Measurements from ENCODE around the gene SCAMP4. TPM values are rescaled to one million over a fixed set of nuclear protein-coding genes. Genes with fewer than 3 reads are reported as not detected.

SCAMP4 gene
- total and polyA plus RNA-seq, 2 of the 13 experiments (the other 11 are each of a cell fraction or from before 2014, with no cell fraction given), result 10.7 to 13.7 TPM

- TF ChIP-seq ZNF841 (CRISPR knock-in tag; IDR thresholded peaks at IDR 0.05; ENCODE audit: borderline replicate concordance) (no peak), POLR2AphosphoS5 (IDR thresholded peaks at IDR 0.05; ENCODE audit: low read depth, low read length) (peak; percentile 77), RBAK (CRISPR knock-in tag; IDR thresholded peaks at IDR 0.05) (peak; percentile 63; the same call in 1 of the 2 replicates), IRF9 (CRISPR knock-in tag; IDR thresholded peaks at IDR 0.05; ENCODE audit: borderline replicate concordance) (no peak), ZNF652 (CRISPR knock-in tag; IDR thresholded peaks at IDR 0.05; ENCODE audit: borderline replicate concordance, low read depth) (no peak), ZMAT3 (CRISPR knock-in tag; conservative IDR thresholded peaks at IDR 0.05) (0 out of 2 replicates have a peak, but pooled peaks have one; percentile 3), ZNF781 (CRISPR knock-in tag; IDR thresholded peaks at IDR 0.05; ENCODE audit: borderline replicate concordance, not compliant biosample characterization) (no peak), ZGPAT (CRISPR knock-in tag; IDR thresholded peaks at IDR 0.05) (peak; percentile 61), AHR (CRISPR knock-in tag; IDR thresholded peaks at IDR 0.05) (no peak), ZNF503 (CRISPR knock-in tag; IDR thresholded peaks at IDR 0.05) (no peak; the same call in 1 of the 2 replicates), ATF4 (CRISPR knock-in tag; IDR thresholded peaks at IDR 0.05) (0 out of 4 replicates have a peak, but pooled peaks of 1 of the 2 experiments have one; percentile 17), AKAP8 (CRISPR knock-in tag; IDR thresholded peaks at IDR 0.05) (no peak), ZNF747 (CRISPR knock-in tag; IDR thresholded peaks at IDR 0.05; ENCODE audit: borderline replicate concordance) (0 out of 2 replicates have a peak, but pooled peaks have one; percentile 2), CHD4 (IDR thresholded peaks at IDR 0.05; ENCODE audit: borderline replicate concordance, low read length) (no peak), REPIN1 (CRISPR knock-in tag; IDR thresholded peaks at IDR 0.05; ENCODE audit: borderline replicate concordance, low read depth) (no peak; the same call in 1 of the 2 replicates), PPARG (CRISPR knock-in tag; conservative IDR thresholded peaks at IDR 0.05) (no peak), TBX2 (CRISPR knock-in tag; IDR thresholded peaks at IDR 0.05; ENCODE audit: borderline replicate concordance) (no peak; the same call in 1 of the 2 replicates), ZNF713 (CRISPR knock-in tag; IDR thresholded peaks at IDR 0.05) (peak; percentile 33; the same call in 1 of the 2 replicates), ESRRA (CRISPR knock-in tag; IDR thresholded peaks at IDR 0.05; ENCODE audit: low read depth) (no peak), IKZF5 (CRISPR knock-in tag; IDR thresholded peaks at IDR 0.05) (peak; percentile 4; the same call in 1 of the 2 replicates), SYNCRIP (IDR thresholded peaks at IDR 0.05; ENCODE audit: insufficient read depth, low read depth, low read length) (no peak), ZNF256 (CRISPR knock-in tag; conservative IDR thresholded peaks at IDR 0.05) (no peak), PHF8 (CRISPR knock-in tag; IDR thresholded peaks at IDR 0.05) (peak; percentile 87)
These were observed at the start of gene SCAMP4, which contains the start of gene ADAT3 (continued) for GRCh38 chr19:1905110-1905862.

All from HepG2 (cell line).